GM12878 (cell line): ENCODE data around the gene RET. TPM values are rescaled to one million over a fixed set of nuclear protein-coding genes. Genes with fewer than 3 reads are reported as not detected.

Experiments used
- ATF7 ChIP-seq: fragments of 450-650 bp; IDR thresholded peaks from 2 replicates; pipeline ENCODE4 v1.6.1; 2016; ENCODE audit warnings: low read depth, mild to moderate bottlenecking
- BHLHE40 ChIP-seq, 2 experiments: fragments of 450-650 bp in 1 of 2; IDR thresholded peaks; 2 replicates each; pipeline ENCODE4 v1.6.1; 2011 to 2017; ENCODE audit warnings: low read depth in 2 of 2, borderline replicate concordance in 1 of 2, improper control_type of control experiment in 1 of 2, low read length in 1 of 2, mild to moderate bottlenecking in 1 of 2
- CHD4 ChIP-seq: fragments of 200-600 bp; sonication (generic); IDR thresholded peaks from 2 replicates; pipeline ENCODE4 v1.6.1; 2016; ENCODE audit warnings: mild to moderate bottlenecking
- DPF2 ChIP-seq: fragments of 450-650 bp; IDR thresholded peaks from 2 replicates; pipeline ENCODE4 v1.6.1; 2017; ENCODE audit warnings: mild to moderate bottlenecking
- FOXK2 ChIP-seq: fragments of 450-650 bp; IDR thresholded peaks from 2 replicates; pipeline ENCODE4 v1.6.1; 2017; ENCODE audit warnings: mild to moderate bottlenecking, moderate library complexity
- IKZF1 ChIP-seq: fragments of 450-650 bp; conservative IDR thresholded peaks from 2 replicates; pipeline ENCODE4 v1.6.1; 2017; ENCODE audit warnings: antibody characterized with exemption, mild to moderate bottlenecking
- IKZF2 ChIP-seq, 2 experiments: fragments of 450-650 bp; IDR thresholded peaks; 2 replicates each; pipeline ENCODE4 v1.6.1; 2017; ENCODE audit warnings: mild to moderate bottlenecking in 2 of 2, moderate library complexity in 2 of 2
- KLF5 ChIP-seq: fragments of 450-650 bp; IDR thresholded peaks from 2 replicates; pipeline ENCODE4 v1.6.1; 2014; ENCODE audit warnings: mild to moderate bottlenecking; ENCODE audit not compliant: partially characterized antibody
- LARP7 ChIP-seq: fragments of 450-650 bp; IDR thresholded peaks from 2 replicates; pipeline ENCODE4 v1.6.1; 2017; ENCODE audit warnings: mild to moderate bottlenecking
- MEF2B ChIP-seq: fragments of 450-650 bp; IDR thresholded peaks from 2 replicates; pipeline ENCODE4 v1.6.1; 2018; ENCODE audit warnings: mild to moderate bottlenecking, moderate library complexity; ENCODE audit not compliant: partially characterized antibody, poor library complexity, severe bottlenecking
- MTA3 ChIP-seq: IDR thresholded peaks from 2 replicates; pipeline ENCODE4 v1.6.1; 2012; ENCODE audit warnings: low read length, inconsistent platforms, borderline replicate concordance
- NFYA ChIP-seq: IDR thresholded peaks from 2 replicates; pipeline ENCODE4 v1.6.1; 2011; ENCODE audit warnings: low read depth, mild to moderate bottlenecking, low read length, improper control_type of control experiment, borderline replicate concordance
- PAX8 ChIP-seq: fragments of 450-650 bp; IDR thresholded peaks from 2 replicates; pipeline ENCODE4 v1.6.1; 2017; ENCODE audit warnings: mild to moderate bottlenecking, moderate library complexity
- POLR2A ChIP-seq: IDR thresholded peaks from 2 replicates; pipeline ENCODE4 v1.6.1; 2011; ENCODE audit warnings: low read depth, mild to moderate bottlenecking, low read length
- SMAD5 ChIP-seq: IDR thresholded peaks from 2 replicates; pipeline ENCODE4 v1.6.1; 2016; ENCODE audit warnings: antibody characterized with exemption, low read depth
- SUPT20H ChIP-seq: IDR thresholded peaks from 2 replicates; pipeline ENCODE4 v1.6.1; 2011; ENCODE audit warnings: low read depth, mild to moderate bottlenecking, low read length, moderate library complexity, borderline replicate concordance; ENCODE audit not compliant: control insufficient read depth
- TCF12 ChIP-seq: IDR thresholded peaks from 2 replicates; pipeline ENCODE4 v1.6.1; 2011; ENCODE audit warnings: low read depth, mild to moderate bottlenecking, low read length
- polyA plus RNA-seq, 11 experiments: library from polyadenylated mRNA; depleted of rRNA in 4 of 11; unstranded in 6 of 11; stranded (reverse) in 5 of 11; fragments of >200 nt; fragmentation: Nextera tagmentation in 4 of 11; fragmentation: Illumina TruSeq in 1 of 11; extraction: Ambion mirVana in 4 of 11; extraction: Trizol in 1 of 11; gene quantifications; 1 replicate in 1 of 11; 2 replicates in 10 of 11; pipeline versions ENCODE4 v1.2.1 to v1.2.3, GENCODE V29; 2011 to 2016; ENCODE audit warnings: inconsistent platforms in 2 of 11, missing spikeins in 2 of 11, low read depth in 1 of 11
- total RNA-seq, 4 experiments: library from RNA; depleted of rRNA in 3 of 4; stranded (reverse); fragments of >200 nt in 3 of 4; fragmentation: Illumina TruSeq in 1 of 4; extraction: Trizol in 1 of 4; gene quantifications; 2 replicates each; pipeline versions ENCODE4 v1.2.1 to v1.2.3, GENCODE V29; 2013 to 2021
- TF ChIP-seq, protein P1 (sequence below), 3 experiments: IDR thresholded peaks in 2 of 3; conservative IDR thresholded peaks in 1 of 3; 2 replicates each; pipeline ENCODE4 v1.5.1; 2011; ENCODE audit warnings: low read depth in 3 of 3, low read length in 3 of 3, mild to moderate bottlenecking in 3 of 3, control low read depth in 2 of 3, moderate library complexity in 2 of 3, inconsistent platforms in 1 of 3, mixed read lengths in 1 of 3; ENCODE audit not compliant: control insufficient read depth in 2 of 3, insufficient read depth in 1 of 3; ENCODE audit errors: extremely low read depth in 1 of 3
- TF ChIP-seq, protein P2 (sequence below): fragments of 450-650 bp; IDR thresholded peaks from 2 replicates; pipeline ENCODE4 v1.6.1; 2017; ENCODE audit warnings: mild to moderate bottlenecking, moderate library complexity
- TF ChIP-seq, protein P3 (sequence below): IDR thresholded peaks from 2 replicates; pipeline ENCODE4 v1.6.1; 2012; ENCODE audit warnings: improper control_type of control experiment, low read depth, low read length; ENCODE audit not compliant: insufficient replicate concordance

The RET gene
- total and polyA plus RNA-seq, 10 of the 15 experiments (the other 5 are each of a cell fraction or from before 2014, with no cell fraction given): not detected

DNA sequence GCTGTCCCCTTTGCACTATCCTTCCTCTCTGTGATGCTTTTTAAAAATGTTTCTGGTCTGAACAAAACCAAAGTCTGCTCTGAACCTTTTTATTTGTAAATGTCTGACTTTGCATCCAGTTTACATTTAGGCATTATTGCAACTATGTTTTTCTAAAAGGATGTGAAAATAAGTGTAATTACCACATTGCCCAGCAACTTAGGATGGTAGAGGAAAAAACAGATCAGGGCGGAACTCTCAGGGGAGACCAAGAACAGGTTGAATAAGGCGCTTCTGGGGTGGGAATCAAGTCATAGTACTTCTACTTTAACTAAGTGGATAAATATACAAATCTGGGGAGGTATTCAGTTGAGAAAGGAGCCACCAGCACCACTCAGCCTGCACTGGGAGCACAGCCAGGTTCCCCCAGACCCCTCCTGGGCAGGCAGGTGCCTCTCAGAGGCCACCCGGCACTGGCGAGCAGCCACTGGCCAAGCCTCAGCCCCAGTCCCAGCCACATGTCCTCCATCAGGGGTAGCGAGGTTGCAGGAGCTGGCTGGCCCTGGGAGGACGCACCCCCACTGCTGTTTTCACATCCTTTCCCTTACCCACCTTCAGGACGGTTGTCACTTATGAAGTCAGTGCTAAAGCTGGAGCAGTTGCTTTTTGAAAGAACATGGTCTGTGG, 50.0 kb downstream of the RET start (continued):
- TF ChIP-seq, protein P1, sequence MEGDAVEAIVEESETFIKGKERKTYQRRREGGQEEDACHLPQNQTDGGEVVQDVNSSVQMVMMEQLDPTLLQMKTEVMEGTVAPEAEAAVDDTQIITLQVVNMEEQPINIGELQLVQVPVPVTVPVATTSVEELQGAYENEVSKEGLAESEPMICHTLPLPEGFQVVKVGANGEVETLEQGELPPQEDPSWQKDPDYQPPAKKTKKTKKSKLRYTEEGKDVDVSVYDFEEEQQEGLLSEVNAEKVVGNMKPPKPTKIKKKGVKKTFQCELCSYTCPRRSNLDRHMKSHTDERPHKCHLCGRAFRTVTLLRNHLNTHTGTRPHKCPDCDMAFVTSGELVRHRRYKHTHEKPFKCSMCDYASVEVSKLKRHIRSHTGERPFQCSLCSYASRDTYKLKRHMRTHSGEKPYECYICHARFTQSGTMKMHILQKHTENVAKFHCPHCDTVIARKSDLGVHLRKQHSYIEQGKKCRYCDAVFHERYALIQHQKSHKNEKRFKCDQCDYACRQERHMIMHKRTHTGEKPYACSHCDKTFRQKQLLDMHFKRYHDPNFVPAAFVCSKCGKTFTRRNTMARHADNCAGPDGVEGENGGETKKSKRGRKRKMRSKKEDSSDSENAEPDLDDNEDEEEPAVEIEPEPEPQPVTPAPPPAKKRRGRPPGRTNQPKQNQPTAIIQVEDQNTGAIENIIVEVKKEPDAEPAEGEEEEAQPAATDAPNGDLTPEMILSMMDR (IDR thresholded peaks at IDR 0.05 in 2 of 3, conservative IDR thresholded peaks at IDR 0.05 in 1 of 3; ENCODE audit: control insufficient read depth in 2 of 3, extremely low read depth in 1 of 3, insufficient read depth in 1 of 3, low read depth in 3 of 3, low read length in 3 of 3): no peak
- TF ChIP-seq NFYA (no peak), LARP7 (no peak), IKZF2 (IDR thresholded peaks at IDR 0.05) (peak; percentile 19 to 36; a peak in 1 of 4 replicates), SUPT20H (no peak), PAX8 (no peak), DPF2 (0 out of 2 replicates have a peak, but pooled peaks have one; percentile 26), MEF2B (peak; percentile 72), TCF12 (no peak), CHD4 (no peak), FOXK2 (no peak), IKZF1 (0 out of 2 replicates have a peak, but pooled peaks have one; percentile 23), ATF7 (no peak), SMAD5 (no peak), POLR2A (no peak), KLF5 (no peak), BHLHE40 (IDR thresholded peaks at IDR 0.05; ENCODE audit: borderline replicate concordance in 1 of 2, low read depth in 2 of 2, low read length in 1 of 2) (no peak), MTA3 (no peak)
- TF ChIP-seq, protein P2, sequence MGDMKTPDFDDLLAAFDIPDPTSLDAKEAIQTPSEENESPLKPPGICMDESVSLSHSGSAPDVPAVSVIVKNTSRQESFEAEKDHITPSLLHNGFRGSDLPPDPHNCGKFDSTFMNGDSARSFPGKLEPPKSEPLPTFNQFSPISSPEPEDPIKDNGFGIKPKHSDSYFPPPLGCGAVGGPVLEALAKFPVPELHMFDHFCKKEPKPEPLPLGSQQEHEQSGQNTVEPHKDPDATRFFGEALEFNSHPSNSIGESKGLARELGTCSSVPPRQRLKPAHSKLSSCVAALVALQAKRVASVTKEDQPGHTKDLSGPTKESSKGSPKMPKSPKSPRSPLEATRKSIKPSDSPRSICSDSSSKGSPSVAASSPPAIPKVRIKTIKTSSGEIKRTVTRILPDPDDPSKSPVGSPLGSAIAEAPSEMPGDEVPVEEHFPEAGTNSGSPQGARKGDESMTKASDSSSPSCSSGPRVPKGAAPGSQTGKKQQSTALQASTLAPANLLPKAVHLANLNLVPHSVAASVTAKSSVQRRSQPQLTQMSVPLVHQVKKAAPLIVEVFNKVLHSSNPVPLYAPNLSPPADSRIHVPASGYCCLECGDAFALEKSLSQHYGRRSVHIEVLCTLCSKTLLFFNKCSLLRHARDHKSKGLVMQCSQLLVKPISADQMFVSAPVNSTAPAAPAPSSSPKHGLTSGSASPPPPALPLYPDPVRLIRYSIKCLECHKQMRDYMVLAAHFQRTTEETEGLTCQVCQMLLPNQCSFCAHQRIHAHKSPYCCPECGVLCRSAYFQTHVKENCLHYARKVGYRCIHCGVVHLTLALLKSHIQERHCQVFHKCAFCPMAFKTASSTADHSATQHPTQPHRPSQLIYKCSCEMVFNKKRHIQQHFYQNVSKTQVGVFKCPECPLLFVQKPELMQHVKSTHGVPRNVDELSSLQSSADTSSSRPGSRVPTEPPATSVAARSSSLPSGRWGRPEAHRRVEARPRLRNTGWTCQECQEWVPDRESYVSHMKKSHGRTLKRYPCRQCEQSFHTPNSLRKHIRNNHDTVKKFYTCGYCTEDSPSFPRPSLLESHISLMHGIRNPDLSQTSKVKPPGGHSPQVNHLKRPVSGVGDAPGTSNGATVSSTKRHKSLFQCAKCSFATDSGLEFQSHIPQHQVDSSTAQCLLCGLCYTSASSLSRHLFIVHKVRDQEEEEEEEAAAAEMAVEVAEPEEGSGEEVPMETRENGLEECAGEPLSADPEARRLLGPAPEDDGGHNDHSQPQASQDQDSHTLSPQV: no peak
- TF ChIP-seq, protein P3, sequence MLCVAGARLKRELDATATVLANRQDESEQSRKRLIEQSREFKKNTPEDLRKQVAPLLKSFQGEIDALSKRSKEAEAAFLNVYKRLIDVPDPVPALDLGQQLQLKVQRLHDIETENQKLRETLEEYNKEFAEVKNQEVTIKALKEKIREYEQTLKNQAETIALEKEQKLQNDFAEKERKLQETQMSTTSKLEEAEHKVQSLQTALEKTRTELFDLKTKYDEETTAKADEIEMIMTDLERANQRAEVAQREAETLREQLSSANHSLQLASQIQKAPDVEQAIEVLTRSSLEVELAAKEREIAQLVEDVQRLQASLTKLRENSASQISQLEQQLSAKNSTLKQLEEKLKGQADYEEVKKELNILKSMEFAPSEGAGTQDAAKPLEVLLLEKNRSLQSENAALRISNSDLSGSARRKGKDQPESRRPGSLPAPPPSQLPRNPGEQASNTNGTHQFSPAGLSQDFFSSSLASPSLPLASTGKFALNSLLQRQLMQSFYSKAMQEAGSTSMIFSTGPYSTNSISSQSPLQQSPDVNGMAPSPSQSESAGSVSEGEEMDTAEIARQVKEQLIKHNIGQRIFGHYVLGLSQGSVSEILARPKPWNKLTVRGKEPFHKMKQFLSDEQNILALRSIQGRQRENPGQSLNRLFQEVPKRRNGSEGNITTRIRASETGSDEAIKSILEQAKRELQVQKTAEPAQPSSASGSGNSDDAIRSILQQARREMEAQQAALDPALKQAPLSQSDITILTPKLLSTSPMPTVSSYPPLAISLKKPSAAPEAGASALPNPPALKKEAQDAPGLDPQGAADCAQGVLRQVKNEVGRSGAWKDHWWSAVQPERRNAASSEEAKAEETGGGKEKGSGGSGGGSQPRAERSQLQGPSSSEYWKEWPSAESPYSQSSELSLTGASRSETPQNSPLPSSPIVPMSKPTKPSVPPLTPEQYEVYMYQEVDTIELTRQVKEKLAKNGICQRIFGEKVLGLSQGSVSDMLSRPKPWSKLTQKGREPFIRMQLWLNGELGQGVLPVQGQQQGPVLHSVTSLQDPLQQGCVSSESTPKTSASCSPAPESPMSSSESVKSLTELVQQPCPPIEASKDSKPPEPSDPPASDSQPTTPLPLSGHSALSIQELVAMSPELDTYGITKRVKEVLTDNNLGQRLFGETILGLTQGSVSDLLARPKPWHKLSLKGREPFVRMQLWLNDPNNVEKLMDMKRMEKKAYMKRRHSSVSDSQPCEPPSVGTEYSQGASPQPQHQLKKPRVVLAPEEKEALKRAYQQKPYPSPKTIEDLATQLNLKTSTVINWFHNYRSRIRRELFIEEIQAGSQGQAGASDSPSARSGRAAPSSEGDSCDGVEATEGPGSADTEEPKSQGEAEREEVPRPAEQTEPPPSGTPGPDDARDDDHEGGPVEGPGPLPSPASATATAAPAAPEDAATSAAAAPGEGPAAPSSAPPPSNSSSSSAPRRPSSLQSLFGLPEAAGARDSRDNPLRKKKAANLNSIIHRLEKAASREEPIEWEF: no peak
